Smooth muscle cell (in vitro differentiated cells): ENCODE measurements around the gene PPP2R2B. TPM values are rescaled to one million over a fixed set of nuclear protein-coding genes. Genes with fewer than 3 reads are reported as not detected.

Source experiments
- DNase-seq: peaks from one replicate; lab custom pipeline; 2025; ENCODE audit not compliant: unreplicated experiment; lab: John Stamatoyannopoulos, UW
- H2AFZ ChIP-seq: fragments of 200-600 bp; sonication (generic); 2 replicates; pipeline ENCODE4 v1.6.0; 2016; ENCODE audit warnings: antibody characterized with exemption, low read depth, mild to moderate bottlenecking
- H3F3A ChIP-seq: fragments of 200-600 bp; sonication (generic); 2 replicates; pipeline ENCODE4 v1.6.0; 2017; ENCODE audit warnings: antibody characterized with exemption, low read depth
- H3K27ac ChIP-seq: fragments of 200-600 bp; sonication (generic); 2 replicates; pipeline ENCODE4 v1.5.1; 2016; ENCODE audit warnings: low read depth, mild to moderate bottlenecking
- H3K27me3 ChIP-seq: fragments of 200-600 bp; sonication (generic); 2 replicates; pipeline ENCODE4 v1.6.1; 2016; ENCODE audit warnings: low read depth, mild to moderate bottlenecking
- H3K36me3 ChIP-seq: fragments of 200-600 bp; sonication (generic); 2 replicates; pipeline ENCODE4 v1.5.1; 2016; ENCODE audit warnings: low read depth
- H3K4me1 ChIP-seq: fragments of 200-600 bp; sonication (generic); 2 replicates; pipeline ENCODE4 v1.5.1; 2016; ENCODE audit warnings: low read depth
- H3K4me2 ChIP-seq: fragments of 200-600 bp; sonication (generic); 2 replicates; pipeline ENCODE4 v1.6.0; 2016; ENCODE audit warnings: mild to moderate bottlenecking
- H3K4me3 ChIP-seq: fragments of 200-600 bp; sonication (generic); 2 replicates; pipeline ENCODE4 v1.5.1; 2016; ENCODE audit warnings: mild to moderate bottlenecking
- H3K79me2 ChIP-seq: fragments of 200-600 bp; sonication (generic); 2 replicates; pipeline ENCODE4 v1.6.0; 2016; ENCODE audit warnings: low read depth, mild to moderate bottlenecking
- H3K9ac ChIP-seq: fragments of 200-600 bp; sonication (generic); 2 replicates; pipeline ENCODE4 v1.6.0; 2016; ENCODE audit warnings: low read depth
- H3K9me3 ChIP-seq: fragments of 200-600 bp; sonication (generic); replicated peaks from 2 replicates; pipeline ENCODE4 v1.5.1; 2016; ENCODE audit warnings: low read depth
- H4K20me1 ChIP-seq: fragments of 200-600 bp; sonication (generic); 2 replicates; pipeline ENCODE4 v1.6.0; 2016; ENCODE audit warnings: low read depth
- WGBS: methylation state at CpG from one replicate; pipeline ENCODE4 v1.1.7; 2016; ENCODE audit warnings: low lambda C conversion rate; 5-methylcytosine and 5-hydroxymethylcytosine counted together
- polyA plus RNA-seq: library from polyadenylated mRNA; unstranded; fragments of >200 nt; fragmentation: Nextera tagmentation; extraction: Ambion mirVana; gene quantifications from 2 replicates; pipeline ENCODE4 v1.2.1, GENCODE V29; 2016
- total RNA-seq: library from RNA; depleted of rRNA; stranded (reverse); fragments of >200 nt; gene quantifications from 2 replicates; pipeline ENCODE4 v1.2.3, GENCODE V29; 2014
- TF ChIP-seq, protein P1 (sequence below): fragments of 200-600 bp; sonication (generic); IDR thresholded peaks from 2 replicates; pipeline ENCODE4 v1.5.1; 2017; ENCODE audit warnings: borderline replicate concordance, mild to moderate bottlenecking, antibody characterized with exemption; ENCODE audit not compliant: insufficient read depth, poor library complexity, severe bottlenecking

Gene PPP2R2B
- total and polyA plus RNA-seq, 2 experiments from 2014 or later = 0.89 to 2.2 TPM

DNA sequence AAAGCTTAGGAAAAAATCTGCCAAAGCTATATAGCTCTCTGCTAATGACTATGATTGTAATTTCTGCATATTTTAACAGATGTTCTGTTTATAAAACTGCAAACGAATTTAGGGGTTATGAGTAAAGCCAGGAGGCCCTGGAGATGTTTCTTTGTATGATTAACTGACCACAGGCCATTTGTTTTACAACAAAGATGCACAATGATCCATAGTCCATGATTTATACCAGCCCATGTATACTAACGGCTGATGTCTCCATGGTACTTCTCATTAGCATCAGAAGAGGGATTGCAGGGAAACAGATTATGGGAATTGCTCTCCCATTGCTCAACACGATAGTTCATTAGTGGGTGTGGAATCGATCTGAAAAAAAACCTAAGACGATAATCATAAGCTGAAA, 78.9 kb downstream of the PPP2R2B start:
- WGBS = 72% methylated on average over 5 of the region's 5 CpGs
- no peak overlapping the region for H3K27ac ChIP-seq

DNA sequence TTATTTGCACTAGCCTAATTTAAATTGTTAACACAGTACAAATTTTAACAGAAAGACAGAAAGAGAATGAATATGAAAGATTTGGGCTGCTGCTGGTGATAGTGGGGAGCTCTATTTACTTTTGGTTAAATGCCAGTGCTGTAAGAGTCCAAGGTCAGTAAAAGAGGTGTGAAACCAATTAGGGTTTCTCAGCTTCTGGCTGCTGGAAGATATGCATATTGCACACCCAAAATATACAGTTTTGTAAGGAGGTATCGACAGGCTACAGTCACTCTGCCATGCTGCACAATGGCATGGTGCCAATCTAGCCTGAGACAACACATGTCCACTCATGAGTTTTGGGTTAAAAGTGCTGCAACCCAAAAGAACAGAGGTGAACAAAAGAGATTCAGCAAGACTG, 79.3 kb downstream of the PPP2R2B start:
- peaks cover 43% of the 10 kb centered on the region for H3K4me1 ChIP-seq
- TF ChIP-seq, protein P1, sequence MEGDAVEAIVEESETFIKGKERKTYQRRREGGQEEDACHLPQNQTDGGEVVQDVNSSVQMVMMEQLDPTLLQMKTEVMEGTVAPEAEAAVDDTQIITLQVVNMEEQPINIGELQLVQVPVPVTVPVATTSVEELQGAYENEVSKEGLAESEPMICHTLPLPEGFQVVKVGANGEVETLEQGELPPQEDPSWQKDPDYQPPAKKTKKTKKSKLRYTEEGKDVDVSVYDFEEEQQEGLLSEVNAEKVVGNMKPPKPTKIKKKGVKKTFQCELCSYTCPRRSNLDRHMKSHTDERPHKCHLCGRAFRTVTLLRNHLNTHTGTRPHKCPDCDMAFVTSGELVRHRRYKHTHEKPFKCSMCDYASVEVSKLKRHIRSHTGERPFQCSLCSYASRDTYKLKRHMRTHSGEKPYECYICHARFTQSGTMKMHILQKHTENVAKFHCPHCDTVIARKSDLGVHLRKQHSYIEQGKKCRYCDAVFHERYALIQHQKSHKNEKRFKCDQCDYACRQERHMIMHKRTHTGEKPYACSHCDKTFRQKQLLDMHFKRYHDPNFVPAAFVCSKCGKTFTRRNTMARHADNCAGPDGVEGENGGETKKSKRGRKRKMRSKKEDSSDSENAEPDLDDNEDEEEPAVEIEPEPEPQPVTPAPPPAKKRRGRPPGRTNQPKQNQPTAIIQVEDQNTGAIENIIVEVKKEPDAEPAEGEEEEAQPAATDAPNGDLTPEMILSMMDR = no peak
- H3K4me3 ChIP-seq = no peak overlapping the region
- no peaks in the 10 kb centered on the region for H3K79me2 ChIP-seq
- DNase-seq = no peak
- no peak overlapping the region for H3K27ac ChIP-seq
- no peak overlapping the region for H2AFZ ChIP-seq
- peaks cover 6% of the 10 kb centered on the region for H3K27me3 ChIP-seq
- H3K36me3 ChIP-seq = no peaks in the 10 kb centered on the region
- no peak overlapping the region for H3K9ac ChIP-seq
- H4K20me1 ChIP-seq = no peaks in the 10 kb centered on the region
- 100% methylated on average over 1 of the region's 1 CpG for WGBS
- H3K4me2 ChIP-seq = no peak overlapping the region
- H3F3A ChIP-seq = no peaks in the 10 kb centered on the region
- H3K9me3 ChIP-seq = no peaks in the 10 kb centered on the region

More for the DNA sequence above, 78.9 kb downstream of the PPP2R2B start:
- Histone ChIP-seq H3K4me3 (no peak overlapping the region), H3F3A (no peaks in the 10 kb centered on the region), H4K20me1 (no peaks in the 10 kb centered on the region), H3K9me3 (no peaks in the 10 kb centered on the region), H3K36me3 (no peaks in the 10 kb centered on the region), H3K9ac (no peak overlapping the region), H3K79me2 (no peaks in the 10 kb centered on the region), H2AFZ (no peak overlapping the region), H3K27me3 (peaks cover 6% of the 10 kb centered on the region), H3K4me1 (peaks cover 45% of the 10 kb centered on the region), H3K4me2 (no peak overlapping the region)
- DNase-seq = no peak
- TF ChIP-seq, protein P1 = no peak

DNA sequence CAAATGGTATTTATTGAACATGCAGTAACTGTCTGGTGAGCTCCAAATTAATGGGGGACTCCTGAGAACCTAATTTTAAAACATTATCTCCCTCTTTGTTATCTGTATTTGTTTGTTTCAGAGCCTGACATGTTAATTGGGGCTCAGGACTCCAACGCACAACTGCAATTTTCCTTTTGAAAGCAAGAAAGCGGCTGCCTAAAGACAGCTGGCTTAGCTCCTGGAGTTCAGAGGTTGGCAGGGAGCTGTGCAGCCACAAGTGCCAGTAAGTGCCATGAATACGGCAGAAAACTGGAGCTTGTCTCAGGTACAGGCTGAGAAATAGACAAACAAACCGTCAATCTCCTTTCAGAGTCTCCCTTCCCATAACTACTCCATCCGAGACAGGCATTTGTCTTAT, 80.9 kb downstream of the PPP2R2B start:
- 49% methylated on average over 5 of the region's 5 CpGs for WGBS
- Histone ChIP-seq H3K36me3 (no peaks in the 10 kb centered on the region), H3K4me2 (no peak overlapping the region), H3K9me3 (no peaks in the 10 kb centered on the region), H3K27me3 (peaks cover 6% of the 10 kb centered on the region), H3K27ac (no peak overlapping the region), H3K4me1 (peaks cover 32% of the 10 kb centered on the region), H3K4me3 (no peak overlapping the region), H3F3A (no peaks in the 10 kb centered on the region), H3K9ac (no peak overlapping the region), H4K20me1 (no peaks in the 10 kb centered on the region), H3K79me2 (no peaks in the 10 kb centered on the region), H2AFZ (no peak overlapping the region)
- TF ChIP-seq, protein P1 = no peak
- no peak for DNase-seq

DNA sequence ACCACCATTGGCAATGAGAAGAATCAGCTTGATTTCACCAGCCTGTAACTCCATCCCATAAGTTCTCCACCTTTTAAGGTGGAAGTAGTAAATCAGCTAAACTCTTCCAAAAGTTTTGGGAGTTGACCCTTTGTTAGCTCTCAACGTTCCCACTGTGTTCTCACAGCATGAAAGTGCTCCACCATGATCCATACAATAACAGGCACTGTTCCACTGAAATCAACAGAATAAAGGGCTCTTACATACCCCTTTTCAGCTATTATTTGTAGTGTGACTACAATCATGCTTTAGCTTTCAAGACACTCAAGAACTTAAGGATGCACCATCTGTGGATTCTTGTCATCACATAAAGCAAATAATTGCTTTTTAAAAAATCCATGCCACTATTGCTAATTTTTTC, 81.6 kb downstream of the PPP2R2B start:
- Histone ChIP-seq H3K4me1 (peaks cover 28% of the 10 kb centered on the region), H3K27ac (no peak overlapping the region), H3K9ac (no peak overlapping the region), H3K4me2 (no peak overlapping the region), H3K9me3 (no peaks in the 10 kb centered on the region), H3K36me3 (no peaks in the 10 kb centered on the region), H3K4me3 (no peak overlapping the region), H4K20me1 (no peaks in the 10 kb centered on the region), H3K27me3 (peaks cover 6% of the 10 kb centered on the region), H3F3A (no peaks in the 10 kb centered on the region), H3K79me2 (no peaks in the 10 kb centered on the region), H2AFZ (no peak overlapping the region)
- 50% methylated on average over 1 of the region's 1 CpG for WGBS
- TF ChIP-seq, protein P1 = no peak
- DNase-seq = no peak
